ENCODE data around the gene FBXO10.

The FBXO10 gene

DNA sequence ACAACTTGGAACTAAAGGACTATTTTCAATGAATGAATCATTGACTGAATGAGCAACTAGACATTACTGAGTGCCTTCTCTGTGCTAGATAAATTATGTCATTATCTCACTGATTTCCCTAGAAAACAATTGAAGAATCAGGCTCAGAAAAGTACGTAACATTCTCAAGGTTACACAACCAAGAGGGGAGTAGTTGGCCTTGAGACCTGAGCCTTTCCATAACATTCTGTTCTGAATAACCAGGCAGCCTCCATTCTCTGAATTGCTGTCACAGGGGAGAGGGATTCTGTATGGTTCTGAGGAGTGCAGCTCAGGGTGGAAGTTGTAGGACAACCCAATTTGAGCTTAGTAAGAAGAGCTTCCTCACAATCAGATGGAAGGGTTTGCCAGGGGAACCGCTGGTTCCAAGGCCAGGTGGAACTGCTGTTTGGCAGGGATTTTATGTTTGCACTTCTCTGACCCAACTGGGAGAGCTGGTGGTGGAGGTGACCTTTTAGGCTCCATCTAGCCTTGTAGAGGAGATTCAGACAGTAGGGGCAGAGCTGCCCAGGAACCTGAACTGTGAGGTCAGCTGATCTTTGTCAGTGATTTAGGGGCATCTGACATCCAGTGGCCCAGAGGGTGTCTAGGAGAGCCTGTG lies 74.1 kb downstream of the FBXO10 start:
- TF ChIP-seq, protein P1, sequence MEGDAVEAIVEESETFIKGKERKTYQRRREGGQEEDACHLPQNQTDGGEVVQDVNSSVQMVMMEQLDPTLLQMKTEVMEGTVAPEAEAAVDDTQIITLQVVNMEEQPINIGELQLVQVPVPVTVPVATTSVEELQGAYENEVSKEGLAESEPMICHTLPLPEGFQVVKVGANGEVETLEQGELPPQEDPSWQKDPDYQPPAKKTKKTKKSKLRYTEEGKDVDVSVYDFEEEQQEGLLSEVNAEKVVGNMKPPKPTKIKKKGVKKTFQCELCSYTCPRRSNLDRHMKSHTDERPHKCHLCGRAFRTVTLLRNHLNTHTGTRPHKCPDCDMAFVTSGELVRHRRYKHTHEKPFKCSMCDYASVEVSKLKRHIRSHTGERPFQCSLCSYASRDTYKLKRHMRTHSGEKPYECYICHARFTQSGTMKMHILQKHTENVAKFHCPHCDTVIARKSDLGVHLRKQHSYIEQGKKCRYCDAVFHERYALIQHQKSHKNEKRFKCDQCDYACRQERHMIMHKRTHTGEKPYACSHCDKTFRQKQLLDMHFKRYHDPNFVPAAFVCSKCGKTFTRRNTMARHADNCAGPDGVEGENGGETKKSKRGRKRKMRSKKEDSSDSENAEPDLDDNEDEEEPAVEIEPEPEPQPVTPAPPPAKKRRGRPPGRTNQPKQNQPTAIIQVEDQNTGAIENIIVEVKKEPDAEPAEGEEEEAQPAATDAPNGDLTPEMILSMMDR (IDR thresholded peaks at IDR 0.05; ENCODE audit: insufficient read depth, low read depth, low read length, missing control alignments), result no peak
- no peak for DNase-seq (ENCODE audit: low read depth)
- no peak overlapping the region for H3K4me3 ChIP-seq (ENCODE audit: low read depth, low read length)

GRCh38 chr9:37499297-37499696 lies 76.9 kb downstream of the FBXO10 start:
- TF ChIP-seq, protein P1 (IDR thresholded peaks at IDR 0.05; ENCODE audit: insufficient read depth, low read depth, low read length, missing control alignments), result no peak
- DNase-seq (ENCODE audit: low read depth), result no peak
- H3K4me3 ChIP-seq (ENCODE audit: low read depth, low read length), result no peak overlapping the region

GRCh38 chr9:37498457-37498856 lies 77.7 kb downstream of the FBXO10 start:
- TF ChIP-seq, protein P1 (IDR thresholded peaks at IDR 0.05; ENCODE audit: insufficient read depth, low read depth, low read length, missing control alignments), result no peak
- H3K4me3 ChIP-seq (ENCODE audit: low read depth, low read length), result no peak overlapping the region
- no peak for DNase-seq (ENCODE audit: low read depth)

DNA sequence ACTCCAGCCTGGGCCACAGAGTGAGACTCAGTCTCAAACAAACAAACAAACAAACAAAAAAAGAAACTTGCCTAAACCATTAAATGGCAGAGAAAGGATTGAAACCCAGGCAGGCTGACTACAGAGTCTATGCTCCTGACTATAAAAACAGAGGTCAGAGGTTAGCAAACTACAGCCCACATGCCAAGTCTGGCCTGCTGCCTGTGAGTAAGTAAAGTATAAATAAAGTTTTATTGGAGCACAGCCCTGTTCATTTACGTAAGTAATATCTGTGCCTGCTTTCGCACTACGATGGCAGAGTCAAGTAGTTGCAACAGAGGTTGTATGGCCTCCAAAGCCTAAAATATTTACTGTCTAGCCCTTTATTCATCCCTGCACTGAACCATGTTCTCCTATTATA lies 78.9 kb downstream of the FBXO10 start:
- no peak for DNase-seq (ENCODE audit: low read depth)
- no peak overlapping the region for H3K4me3 ChIP-seq (ENCODE audit: low read depth, low read length)
- TF ChIP-seq, protein P1 (IDR thresholded peaks at IDR 0.05; ENCODE audit: insufficient read depth, low read depth, low read length, missing control alignments), result no peak

DNA sequence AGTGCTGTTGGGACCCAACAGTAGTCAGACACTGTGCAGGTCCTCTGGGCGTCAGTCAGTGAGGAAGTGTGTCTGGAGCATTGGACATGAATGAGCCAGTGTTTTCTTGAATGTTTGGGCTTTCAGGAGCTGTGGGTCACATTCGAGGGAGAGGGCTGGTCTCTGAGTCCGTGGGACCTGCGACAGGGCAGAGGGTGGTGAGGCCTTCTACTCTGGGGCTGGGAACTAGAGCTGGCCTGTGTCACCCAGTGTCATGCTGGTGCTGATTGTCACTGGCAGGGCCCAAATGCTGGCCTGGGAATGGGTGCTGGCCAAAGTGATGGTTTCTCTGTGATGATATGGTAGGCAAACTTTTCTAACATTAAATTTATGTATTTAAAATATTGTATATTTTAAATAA lies 80.2 kb downstream of the FBXO10 start:
- H3K4me3 ChIP-seq (ENCODE audit: low read depth, low read length), result no peak overlapping the region
- TF ChIP-seq, protein P1 (IDR thresholded peaks at IDR 0.05; ENCODE audit: insufficient read depth, low read depth, low read length, missing control alignments), result no peak
- DNase-seq (ENCODE audit: low read depth), result no peak

DNA sequence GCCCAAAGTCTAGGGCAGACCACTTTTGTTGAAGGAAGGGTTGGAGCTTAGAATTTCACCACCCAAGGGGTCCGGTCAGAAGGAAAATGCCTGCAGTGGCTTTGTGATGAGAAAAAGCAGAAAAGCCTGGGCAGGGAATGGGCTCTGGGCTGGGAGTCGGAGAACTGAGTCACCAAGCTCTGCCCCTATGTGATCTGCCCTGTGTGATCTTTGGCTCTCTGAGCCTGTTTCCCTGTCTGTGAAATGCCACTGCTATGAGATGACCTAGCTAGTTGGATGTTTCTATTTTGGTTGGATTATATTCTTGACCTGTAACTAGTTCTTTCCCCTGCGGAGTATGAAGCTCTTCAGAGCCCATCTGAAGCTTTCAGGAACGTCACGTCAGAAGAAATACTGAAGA lies 80.6 kb downstream of the FBXO10 start:
- no peak overlapping the region for H3K4me3 ChIP-seq (ENCODE audit: low read depth, low read length)
- DNase-seq (ENCODE audit: low read depth), result no peak
- TF ChIP-seq, protein P1 (IDR thresholded peaks at IDR 0.05; ENCODE audit: insufficient read depth, low read depth, low read length, missing control alignments), result no peak

DNA sequence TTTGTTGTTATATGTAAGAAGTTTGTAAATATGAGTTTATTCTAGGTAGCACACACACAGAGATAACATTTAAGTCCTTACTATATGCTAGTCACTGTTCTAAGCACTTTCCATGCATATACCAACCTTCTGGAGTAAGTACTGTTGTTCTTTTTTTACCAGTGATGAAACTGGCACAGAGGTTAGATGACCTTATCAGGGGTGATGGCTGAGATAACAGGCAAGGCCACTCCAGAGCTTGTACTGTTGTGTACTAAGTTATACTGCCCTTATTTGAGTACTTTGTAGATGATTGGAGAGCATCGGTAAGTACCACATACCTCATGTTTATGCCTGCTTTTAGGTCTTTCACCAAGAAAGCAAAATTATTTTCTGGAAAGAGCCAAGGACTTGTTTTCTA lies 84.2 kb downstream of the FBXO10 start:
- H3K4me3 ChIP-seq (ENCODE audit: low read depth, low read length), result no peak overlapping the region
- DNase-seq (ENCODE audit: low read depth), result no peak
- TF ChIP-seq, protein P1 (IDR thresholded peaks at IDR 0.05; ENCODE audit: insufficient read depth, low read depth, low read length, missing control alignments), result no peak

Data from GM12865 (cell line).